DND-41 (cell line): Measurements from ENCODE around the gene RGS14.
"Not testable (repeated sequence)": the region's sequence is repeated elsewhere in the genome, so short reads cannot be mapped to it uniquely, and the experiment has no call there.

Source experiments
- ATAC-seq: fragments of 200-7000 bp; cut with Tn5 transposase; 3 replicates; pipeline ENCODE4 v1.9.1; 2021; ENCODE audit warnings: low read depth; ENCODE audit not compliant: insufficient read depth
- DNase-seq: peaks from one replicate; pipeline ENCODE4 v3.0.0-alpha.2; 2020
- H2AFZ ChIP-seq: 2 replicates; pipeline ENCODE4 v1.6.0; 2012; ENCODE audit warnings: low read depth, low read length
- H3K27ac ChIP-seq: 2 replicates; pipeline ENCODE4 v1.5.1; 2012; ENCODE audit warnings: low read length, inconsistent platforms
- H3K27me3 ChIP-seq: fragments of 200-600 bp; sonication (generic); 2 replicates; pipeline ENCODE4 v1.6.0; 2012; ENCODE audit warnings: low read length, mild to moderate bottlenecking, inconsistent platforms; ENCODE audit not compliant: insufficient read depth, poor library complexity
- H3K36me3 ChIP-seq: 2 replicates; pipeline ENCODE4 v1.5.1; 2012; ENCODE audit warnings: low read length, inconsistent platforms; ENCODE audit not compliant: insufficient read depth
- H3K4me1 ChIP-seq: 2 replicates; pipeline ENCODE4 v1.5.1; 2012; ENCODE audit warnings: mild to moderate bottlenecking, low read length; ENCODE audit not compliant: insufficient read depth
- H3K4me2 ChIP-seq: 2 replicates; pipeline ENCODE4 v1.6.0; 2012; ENCODE audit warnings: mild to moderate bottlenecking, moderate library complexity, low read length, inconsistent platforms; ENCODE audit not compliant: insufficient read depth
- H3K4me3 ChIP-seq, 2 experiments: fragments of 200-600 bp in 1 of 2; shearing (Covaris generic) in 1 of 2; 2 replicates each; pipeline ENCODE4 v1.5.1; 2012 to 2016; ENCODE audit warnings: inconsistent platforms in 2 of 2, low read length in 2 of 2, mild to moderate bottlenecking in 2 of 2, low read depth in 1 of 2, moderate library complexity in 1 of 2
- H3K79me2 ChIP-seq: 2 replicates; pipeline ENCODE4 v1.6.0; 2012; ENCODE audit warnings: low read length, inconsistent platforms; ENCODE audit not compliant: insufficient read depth
- H3K9ac ChIP-seq: 2 replicates; pipeline ENCODE4 v1.6.0; 2012; ENCODE audit warnings: low read depth, mild to moderate bottlenecking, inconsistent platforms, low read length, moderate library complexity
- H3K9me3 ChIP-seq: 2 replicates; pipeline ENCODE4 v1.5.1; 2012; ENCODE audit warnings: low read length, moderate library complexity, mild to moderate bottlenecking, inconsistent platforms; ENCODE audit not compliant: insufficient read depth, severe bottlenecking
- H4K20me1 ChIP-seq: 2 replicates; pipeline ENCODE4 v1.6.0; 2012; ENCODE audit warnings: low read length; ENCODE audit not compliant: insufficient read depth
- EZH2 ChIP-seq: IDR thresholded peaks from 3 replicates; pipeline ENCODE4 v1.6.1; 2012; ENCODE audit warnings: borderline replicate concordance, low read depth, mild to moderate bottlenecking, moderate library complexity, low read length, inconsistent platforms; ENCODE audit not compliant: severe bottlenecking
- TF ChIP-seq, protein P1 (sequence below): IDR thresholded peaks from 2 replicates; pipeline ENCODE4 v1.5.1; 2012; ENCODE audit warnings: borderline replicate concordance, low read length, moderate library complexity, mild to moderate bottlenecking; ENCODE audit not compliant: poor library complexity, severe bottlenecking; ENCODE audit errors: extremely low read depth

The RGS14 gene

DNA sequence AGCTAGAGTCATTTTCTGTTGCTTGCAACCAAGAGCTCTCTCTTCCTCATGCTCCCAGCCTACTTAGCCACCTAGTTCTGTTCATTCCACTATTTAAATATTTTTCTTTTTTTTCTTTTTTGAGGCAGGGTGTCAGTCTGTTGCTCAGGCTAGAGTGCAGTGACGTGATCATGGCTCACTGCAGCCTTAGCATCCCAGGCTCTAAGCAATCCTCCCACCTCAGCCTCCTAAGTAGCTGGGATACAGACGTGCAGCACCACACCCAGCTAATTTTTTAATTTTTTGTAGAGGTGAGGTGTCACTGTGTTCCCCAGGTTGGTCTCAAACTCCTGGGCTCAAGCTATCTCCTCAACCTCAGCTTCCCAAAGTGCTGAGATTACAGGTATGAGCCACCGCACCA, 56.8 kb downstream of the RGS14 start:
- Histone ChIP-seq H3K9me3 (no peaks in the 10 kb centered on the region), H3K9ac (no peak overlapping the region), H3K79me2 (no peaks in the 10 kb centered on the region), H3K4me1 (peaks cover 3% of the 10 kb centered on the region; the same call in 1 of the 2 replicates), H3K4me3 (no peak overlapping the region), H3K27me3 (no peaks in the 10 kb centered on the region), H3K36me3 (no peaks in the 10 kb centered on the region), H4K20me1 (no peaks in the 10 kb centered on the region), H3K27ac (no peak overlapping the region), H2AFZ (no peak overlapping the region), H3K4me2 (no peak overlapping the region)
- ATAC-seq (no peak), DNase-seq (no peak)
- TF ChIP-seq, protein P1, sequence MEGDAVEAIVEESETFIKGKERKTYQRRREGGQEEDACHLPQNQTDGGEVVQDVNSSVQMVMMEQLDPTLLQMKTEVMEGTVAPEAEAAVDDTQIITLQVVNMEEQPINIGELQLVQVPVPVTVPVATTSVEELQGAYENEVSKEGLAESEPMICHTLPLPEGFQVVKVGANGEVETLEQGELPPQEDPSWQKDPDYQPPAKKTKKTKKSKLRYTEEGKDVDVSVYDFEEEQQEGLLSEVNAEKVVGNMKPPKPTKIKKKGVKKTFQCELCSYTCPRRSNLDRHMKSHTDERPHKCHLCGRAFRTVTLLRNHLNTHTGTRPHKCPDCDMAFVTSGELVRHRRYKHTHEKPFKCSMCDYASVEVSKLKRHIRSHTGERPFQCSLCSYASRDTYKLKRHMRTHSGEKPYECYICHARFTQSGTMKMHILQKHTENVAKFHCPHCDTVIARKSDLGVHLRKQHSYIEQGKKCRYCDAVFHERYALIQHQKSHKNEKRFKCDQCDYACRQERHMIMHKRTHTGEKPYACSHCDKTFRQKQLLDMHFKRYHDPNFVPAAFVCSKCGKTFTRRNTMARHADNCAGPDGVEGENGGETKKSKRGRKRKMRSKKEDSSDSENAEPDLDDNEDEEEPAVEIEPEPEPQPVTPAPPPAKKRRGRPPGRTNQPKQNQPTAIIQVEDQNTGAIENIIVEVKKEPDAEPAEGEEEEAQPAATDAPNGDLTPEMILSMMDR: no peak
- no peak for TF ChIP-seq EZH2

DNA sequence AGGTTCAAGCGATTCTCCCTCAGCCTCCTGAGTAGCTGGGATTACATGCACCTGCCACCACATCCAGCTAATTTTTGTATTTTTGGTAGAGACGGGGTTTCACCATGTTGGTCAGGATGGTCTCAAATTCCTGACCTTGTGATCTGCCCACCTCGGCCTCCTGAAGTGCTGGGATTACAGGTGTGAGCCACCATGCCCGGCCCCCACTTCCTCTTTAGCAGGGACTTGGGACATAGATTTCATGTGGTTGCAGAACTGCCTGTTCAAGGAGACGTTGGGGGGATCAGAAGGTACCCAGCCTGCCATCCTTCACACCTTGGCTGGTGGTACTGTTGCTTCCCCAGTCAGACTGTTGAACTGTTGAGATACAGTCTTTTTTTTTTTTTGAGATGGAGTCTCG, 59.4 kb downstream of the RGS14 start:
- not testable (repeated sequence) for H2AFZ ChIP-seq, H3K4me1 ChIP-seq, H3K27me3 ChIP-seq, H3K79me2 ChIP-seq, H3K9me3 ChIP-seq, H3K9ac ChIP-seq, H3K36me3 ChIP-seq, DNase-seq, H4K20me1 ChIP-seq, H3K4me3 ChIP-seq, H3K4me2 ChIP-seq, H3K27ac ChIP-seq, ATAC-seq

DNA sequence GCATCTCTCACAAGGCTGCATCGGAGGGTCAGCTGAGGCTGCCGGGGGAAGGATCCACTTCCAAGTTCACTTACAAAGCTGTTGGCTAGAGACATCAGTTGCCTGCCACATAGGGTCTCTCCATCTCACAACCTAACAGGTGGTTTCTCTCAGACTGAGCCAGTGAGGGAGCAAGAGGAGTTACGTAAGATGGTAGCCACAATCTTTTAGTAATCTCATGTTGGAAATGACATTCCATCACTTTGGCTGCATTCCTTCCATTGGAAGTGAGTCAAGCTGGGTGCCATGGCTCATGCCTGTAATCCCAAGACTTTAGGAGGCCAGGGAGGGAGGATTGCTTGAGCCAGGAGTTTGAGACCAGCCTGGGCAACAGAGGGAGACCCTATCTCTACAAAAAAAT, 61.3 kb downstream of the RGS14 start:
- H3K79me2 ChIP-seq: no peaks in the 10 kb centered on the region
- DNase-seq: no peak
- no peaks in the 10 kb centered on the region for H3K4me1 ChIP-seq
- H3K4me3 ChIP-seq: no peak overlapping the region
- no peak overlapping the region for H3K9ac ChIP-seq
- TF ChIP-seq EZH2: no peak
- TF ChIP-seq, protein P1: no peak
- no peaks in the 10 kb centered on the region for H3K9me3 ChIP-seq
- no peak for ATAC-seq
- no peaks in the 10 kb centered on the region for H3K36me3 ChIP-seq
- H4K20me1 ChIP-seq: no peaks in the 10 kb centered on the region
- no peak overlapping the region for H3K4me2 ChIP-seq
- H3K27me3 ChIP-seq: no peaks in the 10 kb centered on the region
- H2AFZ ChIP-seq: no peak overlapping the region
- no peak overlapping the region for H3K27ac ChIP-seq

DNA sequence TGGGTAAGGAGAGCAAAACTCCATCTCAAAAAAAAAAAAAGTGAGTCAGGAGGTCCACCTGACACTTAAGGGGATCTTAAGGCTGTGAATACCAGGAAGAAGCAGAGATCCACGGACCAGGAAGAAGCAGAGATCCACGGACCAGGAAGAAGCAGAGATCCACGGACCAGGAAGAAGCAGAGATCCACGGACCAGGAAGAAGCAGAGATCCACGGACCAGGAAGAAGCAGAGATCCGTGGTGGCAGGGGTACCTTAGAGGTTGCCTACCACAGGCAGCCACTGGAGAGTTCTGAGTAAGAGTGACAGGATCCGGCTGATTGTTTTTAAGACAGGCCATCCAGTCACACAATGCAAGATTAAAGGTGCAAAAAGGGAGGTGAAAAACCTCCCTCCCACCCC, 62.7 kb downstream of the RGS14 start:
- not testable (repeated sequence) for H4K20me1 ChIP-seq, H3K4me3 ChIP-seq, H3K4me2 ChIP-seq, H3K36me3 ChIP-seq, H3K79me2 ChIP-seq, H3K4me1 ChIP-seq, H3K9ac ChIP-seq, ATAC-seq, H3K9me3 ChIP-seq, DNase-seq, H2AFZ ChIP-seq, H3K27ac ChIP-seq, H3K27me3 ChIP-seq
